WTC11 (cell line): ENCODE data around the gene ANKRD33.

Experiments
- NR2C2 ChIP-seq: sonication (generic); formaldehyde crosslinking; IDR thresholded peaks from 2 replicates; pipeline ENCODE4 v1.8.0; 2022; ENCODE audit warnings: mild to moderate bottlenecking, missing genetic modification reagents
- ZNF232 ChIP-seq: sonication (generic); formaldehyde crosslinking; IDR thresholded peaks from 2 replicates; pipeline ENCODE4 v1.8.0; 2022; ENCODE audit warnings: mild to moderate bottlenecking, missing genetic modification reagents
- ZNF416 ChIP-seq: fragments of 250-450 bp; sonication (Bioruptor Pico); IDR thresholded peaks from 2 replicates; pipeline ENCODE4 v1.9.0; 2021; ENCODE audit warnings: mild to moderate bottlenecking, inconsistent platforms

GRCh38 chr12:51884676-51885229 is 3.1 kb upstream of the ANKRD33 start:
- TF ChIP-seq ZNF232 (CRISPR knock-in tag) (no peak), ZNF416 (no peak), NR2C2 (CRISPR knock-in tag) (no peak)
